ENCODE measurements around the gene BORCS5. TPM values are rescaled to one million over a fixed set of nuclear protein-coding genes. Genes with fewer than 3 reads are reported as not detected.

BORCS5 gene
- total RNA-seq, 1 donor from 2014 or later = 3.0 TPM

DNA sequence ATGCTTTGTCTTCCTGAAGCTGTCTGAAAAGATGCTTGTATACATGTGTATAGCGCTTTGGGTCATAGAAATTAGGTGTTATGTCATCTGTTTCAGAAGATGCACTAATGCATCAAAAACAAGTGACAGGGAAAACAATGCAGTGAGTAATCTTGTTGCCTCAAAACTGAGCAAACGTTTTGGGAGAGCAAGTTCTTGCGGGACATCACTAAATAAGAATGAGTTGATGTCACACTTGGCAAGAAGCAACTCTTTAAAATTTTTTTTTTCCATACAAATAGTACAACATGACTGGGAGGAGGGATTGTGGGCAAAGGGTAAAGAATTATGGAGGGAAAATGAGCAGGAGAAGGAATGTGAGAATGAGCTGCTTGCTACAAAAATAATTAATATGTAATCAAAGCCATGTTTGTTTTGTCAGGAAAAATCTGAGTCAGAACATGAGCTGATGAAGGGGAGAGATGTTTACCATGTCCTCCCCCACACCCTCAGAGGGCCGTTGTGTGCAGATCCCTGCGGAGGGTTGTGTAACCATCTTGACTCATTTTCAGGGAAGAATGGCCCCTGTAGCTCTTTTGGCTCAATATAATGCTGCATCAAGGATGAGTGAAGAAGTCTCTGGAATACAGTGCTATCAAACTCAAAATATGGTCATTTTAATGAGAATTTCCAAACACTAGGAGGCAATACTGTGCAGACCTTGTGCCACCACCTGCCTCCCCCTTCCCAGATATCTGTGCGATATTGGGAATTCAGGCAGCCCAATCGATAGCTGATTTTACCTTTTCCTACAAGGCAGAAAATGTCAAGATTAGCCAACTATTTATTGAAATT is 41.4 kb downstream of the BORCS5 start:
- peaks cover 6 to 20% of the 10 kb centered on the region in 2 donors for H3K4me1 ChIP-seq
- intact Hi-C loops (cut with DNase I) = loop anchor here (1.0 to 5.0 kb wide), 3 partner anchors 45 to 213 kb away; partner anchors contain the start of genes CREBL2 and DUSP16
- TF ChIP-seq, protein P1, sequence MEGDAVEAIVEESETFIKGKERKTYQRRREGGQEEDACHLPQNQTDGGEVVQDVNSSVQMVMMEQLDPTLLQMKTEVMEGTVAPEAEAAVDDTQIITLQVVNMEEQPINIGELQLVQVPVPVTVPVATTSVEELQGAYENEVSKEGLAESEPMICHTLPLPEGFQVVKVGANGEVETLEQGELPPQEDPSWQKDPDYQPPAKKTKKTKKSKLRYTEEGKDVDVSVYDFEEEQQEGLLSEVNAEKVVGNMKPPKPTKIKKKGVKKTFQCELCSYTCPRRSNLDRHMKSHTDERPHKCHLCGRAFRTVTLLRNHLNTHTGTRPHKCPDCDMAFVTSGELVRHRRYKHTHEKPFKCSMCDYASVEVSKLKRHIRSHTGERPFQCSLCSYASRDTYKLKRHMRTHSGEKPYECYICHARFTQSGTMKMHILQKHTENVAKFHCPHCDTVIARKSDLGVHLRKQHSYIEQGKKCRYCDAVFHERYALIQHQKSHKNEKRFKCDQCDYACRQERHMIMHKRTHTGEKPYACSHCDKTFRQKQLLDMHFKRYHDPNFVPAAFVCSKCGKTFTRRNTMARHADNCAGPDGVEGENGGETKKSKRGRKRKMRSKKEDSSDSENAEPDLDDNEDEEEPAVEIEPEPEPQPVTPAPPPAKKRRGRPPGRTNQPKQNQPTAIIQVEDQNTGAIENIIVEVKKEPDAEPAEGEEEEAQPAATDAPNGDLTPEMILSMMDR (IDR thresholded peaks at IDR 0.05) = no peak
- H3K9me3 ChIP-seq = no peaks in the 10 kb centered on the region
- H3K27me3 ChIP-seq = no peaks in the 10 kb centered on the region
- H3K36me3 ChIP-seq = no peaks in the 10 kb centered on the region
- H3K4me3 ChIP-seq = peak overlapping the region in 1 of 2 donors; percentile 23
- peak overlapping the region; percentile 67 to 81 for H3K27ac ChIP-seq
- DNase-seq (ENCODE audit: low spot score in 2 of 2) = peak in 1 of 2 donors; percentile 86

DNA sequence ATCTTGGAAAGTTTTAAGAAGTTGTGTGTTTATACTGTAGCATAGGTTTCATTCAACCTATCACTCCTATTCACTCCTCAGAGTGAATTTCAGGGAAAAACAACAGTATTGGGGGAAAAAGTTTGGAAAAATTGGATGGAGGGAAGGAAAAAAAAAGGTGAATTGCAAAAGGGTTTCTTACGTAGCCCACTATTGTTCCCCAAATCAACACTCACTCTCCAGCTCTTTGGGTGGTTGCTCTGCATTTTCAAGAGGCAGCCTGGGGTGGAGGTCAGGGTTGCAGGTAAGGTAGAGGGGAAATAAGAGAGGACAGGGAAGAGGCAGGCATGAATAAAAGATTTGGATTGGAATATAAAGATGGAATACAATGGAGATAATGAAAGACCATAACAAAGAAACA is 42.3 kb downstream of the BORCS5 start:
- H3K27ac ChIP-seq = peak overlapping the region; percentile 60 to 81
- DNase-seq (ENCODE audit: low spot score in 2 of 2) = no peak
- H3K4me3 ChIP-seq = no peak overlapping the region
- TF ChIP-seq, protein P1 (IDR thresholded peaks at IDR 0.05) = no peak
- no peaks in the 10 kb centered on the region for H3K36me3 ChIP-seq
- H3K4me1 ChIP-seq = peaks cover 6 to 20% of the 10 kb centered on the region in 2 donors
- intact Hi-C loops (cut with DNase I) = loop anchor here (2.0 to 5.0 kb wide), 2 partner anchors 44 to 163 kb away; partner anchors contain the start of gene DUSP16
- no peaks in the 10 kb centered on the region for H3K27me3 ChIP-seq
- H3K9me3 ChIP-seq = no peaks in the 10 kb centered on the region

DNA sequence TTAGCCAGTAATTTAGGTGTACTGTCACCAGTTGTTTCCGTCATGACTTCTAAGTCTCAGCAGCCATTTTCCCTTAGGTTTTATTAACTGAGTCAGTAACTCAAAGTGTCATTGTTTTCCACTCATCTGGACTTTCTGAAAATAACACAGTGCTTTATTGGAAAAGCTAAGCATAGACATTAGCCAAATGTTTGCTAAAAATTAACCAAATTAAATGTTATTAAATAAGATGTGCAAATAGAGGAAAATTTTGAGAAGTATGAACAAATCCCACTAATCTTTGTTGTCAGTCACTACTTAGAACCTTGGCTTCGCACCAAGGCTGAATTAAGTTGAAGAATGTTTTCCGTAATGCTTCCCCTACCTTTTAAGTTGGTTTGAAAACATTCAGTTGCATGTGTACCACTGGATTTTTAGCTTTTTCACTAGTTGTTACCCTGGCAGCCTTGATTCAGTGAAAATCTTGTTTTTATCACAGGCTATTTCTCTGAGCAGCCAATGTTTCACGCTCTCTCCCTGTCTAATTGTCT is 43.0 kb downstream of the BORCS5 start:
- intact Hi-C loops (cut with DNase I) = loop anchor here (2.0 to 5.0 kb wide), 2 partner anchors 43 to 162 kb away; partner anchors contain the start of gene DUSP16
- peak overlapping the region; percentile 60 to 81 for H3K27ac ChIP-seq
- H3K27me3 ChIP-seq = no peaks in the 10 kb centered on the region
- H3K9me3 ChIP-seq = no peaks in the 10 kb centered on the region
- H3K36me3 ChIP-seq = no peaks in the 10 kb centered on the region
- H3K4me3 ChIP-seq = no peak overlapping the region
- no peak for DNase-seq (ENCODE audit: low spot score in 2 of 2)
- peaks cover 6 to 20% of the 10 kb centered on the region in 2 donors for H3K4me1 ChIP-seq
- TF ChIP-seq, protein P1 (IDR thresholded peaks at IDR 0.05) = no peak

DNA sequence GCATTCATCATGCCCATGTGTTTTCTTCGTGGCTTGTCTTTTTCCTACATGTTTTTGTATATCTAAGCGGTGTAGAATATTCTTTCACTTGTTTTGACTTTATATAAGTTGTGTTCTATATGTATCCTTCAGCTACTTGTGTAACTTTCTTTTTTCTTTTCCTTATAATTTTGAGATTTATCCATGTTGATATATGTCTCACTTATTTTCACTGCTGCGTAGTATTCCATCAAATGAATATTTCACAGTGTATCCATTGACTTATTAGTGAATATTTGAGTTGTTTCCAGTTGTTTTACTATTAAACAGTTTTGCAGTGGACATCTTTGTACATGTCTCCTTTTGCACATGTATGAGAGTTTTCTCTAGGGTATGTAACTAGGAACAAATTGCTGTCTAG is 43.9 kb downstream of the BORCS5 start:
- Histone ChIP-seq H3K9me3 (no peaks in the 10 kb centered on the region), H3K4me3 (no peak overlapping the region), H3K36me3 (no peaks in the 10 kb centered on the region), H3K27me3 (no peaks in the 10 kb centered on the region), H3K4me1 (peaks cover 7 to 20% of the 10 kb centered on the region in 2 donors), H3K27ac (no peak overlapping the region)
- intact Hi-C loops (cut with DNase I) = no loop called here
- TF ChIP-seq, protein P1 (IDR thresholded peaks at IDR 0.05) = no peak
- no peak for DNase-seq (ENCODE audit: low spot score in 2 of 2)

DNA sequence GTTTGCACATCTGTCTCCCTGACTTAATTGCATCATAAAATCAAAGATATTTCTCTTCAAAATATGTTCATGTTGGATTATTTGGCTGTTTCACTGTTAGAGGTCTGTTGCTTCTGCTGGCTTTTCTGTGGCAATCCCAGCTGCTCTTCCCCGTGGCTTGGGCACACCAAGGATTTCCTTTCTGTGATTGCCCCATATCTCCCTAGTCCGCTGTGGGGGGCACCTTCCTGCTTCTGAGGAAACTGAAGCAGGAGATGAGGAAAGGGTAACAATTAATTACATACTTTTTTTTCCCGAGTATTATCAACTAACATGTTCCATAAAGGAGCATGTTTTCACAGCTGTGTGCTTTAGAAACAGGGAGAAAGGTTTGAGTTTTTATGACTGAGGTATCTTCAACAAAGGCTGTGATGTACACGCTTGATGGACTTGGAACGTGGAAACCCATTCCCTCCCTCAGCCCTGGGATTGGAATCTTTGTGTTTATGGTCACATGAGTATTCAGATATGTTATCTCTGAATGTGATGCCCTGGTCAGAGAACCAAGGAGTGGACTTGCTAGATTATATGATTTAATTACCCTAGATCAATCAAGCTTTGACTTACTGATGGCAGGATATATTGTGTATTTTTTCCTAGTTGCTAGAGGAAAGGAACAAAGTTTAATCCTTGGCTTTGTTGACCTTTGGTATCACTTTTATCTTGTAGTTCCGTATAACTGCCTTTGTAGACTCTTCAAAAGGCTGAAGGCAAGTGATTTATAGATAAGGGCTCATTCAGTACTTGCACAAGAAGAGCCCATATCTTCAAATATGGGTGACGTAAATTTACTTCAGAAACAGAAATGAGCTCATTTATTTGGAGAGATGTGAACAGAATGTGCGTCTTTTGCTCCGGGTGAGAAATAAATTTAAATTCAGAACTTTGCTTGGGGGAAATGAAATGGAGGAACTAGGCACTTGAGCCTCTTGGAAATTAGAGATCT is 46.7 kb downstream of the BORCS5 start:
- H3K4me3 ChIP-seq = no peak overlapping the region
- intact Hi-C loops (cut with DNase I) = no loop called here
- H3K27ac ChIP-seq = no peak overlapping the region
- no peak for DNase-seq (ENCODE audit: low spot score in 2 of 2)
- TF ChIP-seq, protein P1 (IDR thresholded peaks at IDR 0.05) = no peak
- no peaks in the 10 kb centered on the region for H3K36me3 ChIP-seq
- H3K27me3 ChIP-seq = no peaks in the 10 kb centered on the region
- peaks cover 4 to 11% of the 10 kb centered on the region in 2 donors for H3K4me1 ChIP-seq
- no peaks in the 10 kb centered on the region for H3K9me3 ChIP-seq
